Activated T-cell treated with anti-CD3 and anti-CD28 coated beads, Interleukin-2, amount 50 U/mL, for 24 hours (primary cell): Measurements from ENCODE around the gene PRG2.
"Not testable (repeated sequence)": the region's sequence is repeated elsewhere in the genome, so short reads cannot be mapped to it uniquely, and the experiment has no call there.

ENCODE experiments used
- DNase-seq: peaks from one replicate; pipeline ENCODE4 v3.0.0-alpha.2; 2020
- H3K27ac Mint-ChIP-seq: 2 replicates; pipeline ENCODE4 v1.8.0; 2020; ENCODE audit warnings: mild to moderate bottlenecking, mixed read lengths
- H3K27me3 Mint-ChIP-seq: 2 replicates; pipeline ENCODE4 v1.8.0; 2020; ENCODE audit warnings: mixed read lengths
- H3K36me3 Mint-ChIP-seq: 2 replicates; pipeline ENCODE4 v1.8.0; 2020; ENCODE audit warnings: low read depth, mixed read lengths
- H3K4me1 Mint-ChIP-seq: 2 replicates; pipeline ENCODE4 v1.8.0; 2020; ENCODE audit warnings: low read depth, mixed read lengths
- H3K4me3 Mint-ChIP-seq: 2 replicates; pipeline ENCODE4 v1.8.0; 2020; ENCODE audit warnings: mild to moderate bottlenecking, moderate library complexity, mixed read lengths
- H3K9me3 Mint-ChIP-seq: 2 replicates; pipeline ENCODE4 v1.8.0; 2020; ENCODE audit warnings: mixed read lengths

The PRG2 gene

DNA sequence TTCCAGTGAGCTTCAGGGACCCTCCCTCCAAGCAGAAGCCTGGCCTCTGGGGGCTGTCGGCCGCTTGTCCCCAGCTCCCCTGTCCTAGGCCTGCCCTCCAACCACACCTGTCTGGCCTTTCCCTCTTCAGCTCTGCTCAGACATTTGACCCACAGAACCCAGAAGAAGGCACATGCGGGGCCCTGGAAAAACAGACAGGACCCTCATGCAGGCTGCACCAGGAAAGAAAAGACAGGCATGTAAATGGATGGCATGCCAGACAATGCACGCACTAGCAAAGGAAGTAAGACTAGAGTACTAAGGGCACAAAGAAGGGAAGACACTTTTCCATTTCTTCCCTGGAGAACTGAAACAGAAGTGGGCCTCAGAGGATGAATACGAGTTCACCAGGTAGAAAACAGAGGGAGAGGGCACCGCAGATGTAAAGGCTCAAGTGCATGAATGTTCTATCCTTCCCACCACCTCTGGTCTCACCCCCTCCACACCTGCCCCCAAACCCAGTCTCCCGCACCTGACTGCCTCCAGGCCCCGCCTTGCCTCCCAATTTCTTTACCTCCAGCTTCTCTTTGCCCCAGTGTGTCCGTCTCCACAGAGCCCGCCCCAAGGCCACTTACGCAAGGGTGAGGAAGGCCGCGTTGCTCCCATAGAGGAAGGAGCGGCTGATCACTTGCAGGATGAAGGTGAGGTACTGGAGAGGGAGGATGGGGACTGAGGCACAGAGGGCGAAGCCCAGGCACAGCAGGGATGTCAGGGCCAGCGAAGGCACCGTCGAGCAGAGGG is 19.1 kb upstream of the PRG2 start:
- Mint-ChIP-seq H3K27me3 (no peaks in the 10 kb centered on the region), H3K9me3 (no peaks in the 10 kb centered on the region), H3K4me1 (peaks cover 86% of the 10 kb centered on the region), H3K36me3 (peaks cover 95% of the 10 kb centered on the region), H3K27ac (peak overlapping the region; percentile 96), H3K4me3 (no peak overlapping the region)
- DNase-seq = peak; percentile 28

DNA sequence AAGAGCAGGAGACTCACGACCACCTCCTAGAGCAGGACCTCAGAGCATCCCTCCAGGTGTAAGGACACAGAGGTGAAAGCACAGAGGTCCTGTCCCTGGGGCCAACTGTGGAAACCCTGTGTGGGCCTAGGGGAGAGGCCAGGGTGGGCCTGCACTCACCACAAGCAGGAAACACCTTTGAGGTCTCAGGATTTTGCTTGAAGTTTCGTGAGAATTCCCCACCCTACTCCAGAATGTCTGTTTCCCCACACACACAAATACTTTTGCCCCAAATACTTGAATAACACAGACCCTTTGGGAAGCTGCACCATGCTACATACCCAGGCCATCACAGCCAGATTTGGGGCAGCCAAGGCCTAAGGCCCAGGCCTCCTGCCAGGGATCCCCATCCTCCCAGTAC is 18.3 kb upstream of the PRG2 start:
- H3K9me3 Mint-ChIP-seq = no peaks in the 10 kb centered on the region
- H3K36me3 Mint-ChIP-seq = peaks cover 94% of the 10 kb centered on the region
- DNase-seq = peak; percentile 28
- peaks cover 84% of the 10 kb centered on the region for H3K4me1 Mint-ChIP-seq
- no peaks in the 10 kb centered on the region for H3K27me3 Mint-ChIP-seq
- peak overlapping the region; percentile 96 for H3K27ac Mint-ChIP-seq
- no peak overlapping the region for H3K4me3 Mint-ChIP-seq

DNA sequence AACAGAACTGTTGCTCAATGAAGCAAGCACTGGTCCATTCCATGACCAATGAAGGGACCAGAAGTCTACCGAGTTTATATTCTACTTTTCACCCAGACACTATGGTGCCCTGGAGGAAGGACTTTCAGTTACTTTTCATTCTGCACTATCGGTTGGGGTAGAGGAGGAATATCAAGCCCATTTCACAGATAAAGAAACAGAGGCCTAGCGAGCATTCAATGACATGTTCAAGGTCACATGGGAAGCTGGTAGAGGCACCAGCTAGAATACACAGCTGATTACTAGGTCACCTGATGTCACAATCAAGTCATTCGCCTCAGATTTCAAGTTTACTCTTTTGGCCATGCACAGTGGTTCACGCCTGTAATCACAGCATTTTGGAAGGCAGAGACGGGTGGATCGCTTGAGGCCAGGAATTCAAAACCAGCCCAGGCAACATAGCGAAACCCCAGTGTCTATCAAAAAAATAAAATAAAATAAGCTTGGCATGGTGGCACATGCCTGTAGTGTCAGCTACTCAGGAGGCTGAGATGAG is 17.6 kb upstream of the PRG2 start:
- H3K4me3 Mint-ChIP-seq = no peak overlapping the region
- H3K27ac Mint-ChIP-seq = peak overlapping the region; percentile 96
- no peaks in the 10 kb centered on the region for H3K27me3 Mint-ChIP-seq
- H3K4me1 Mint-ChIP-seq = peaks cover 79% of the 10 kb centered on the region
- DNase-seq = peak; percentile 25
- H3K36me3 Mint-ChIP-seq = peaks cover 91% of the 10 kb centered on the region
- no peaks in the 10 kb centered on the region for H3K9me3 Mint-ChIP-seq

DNA sequence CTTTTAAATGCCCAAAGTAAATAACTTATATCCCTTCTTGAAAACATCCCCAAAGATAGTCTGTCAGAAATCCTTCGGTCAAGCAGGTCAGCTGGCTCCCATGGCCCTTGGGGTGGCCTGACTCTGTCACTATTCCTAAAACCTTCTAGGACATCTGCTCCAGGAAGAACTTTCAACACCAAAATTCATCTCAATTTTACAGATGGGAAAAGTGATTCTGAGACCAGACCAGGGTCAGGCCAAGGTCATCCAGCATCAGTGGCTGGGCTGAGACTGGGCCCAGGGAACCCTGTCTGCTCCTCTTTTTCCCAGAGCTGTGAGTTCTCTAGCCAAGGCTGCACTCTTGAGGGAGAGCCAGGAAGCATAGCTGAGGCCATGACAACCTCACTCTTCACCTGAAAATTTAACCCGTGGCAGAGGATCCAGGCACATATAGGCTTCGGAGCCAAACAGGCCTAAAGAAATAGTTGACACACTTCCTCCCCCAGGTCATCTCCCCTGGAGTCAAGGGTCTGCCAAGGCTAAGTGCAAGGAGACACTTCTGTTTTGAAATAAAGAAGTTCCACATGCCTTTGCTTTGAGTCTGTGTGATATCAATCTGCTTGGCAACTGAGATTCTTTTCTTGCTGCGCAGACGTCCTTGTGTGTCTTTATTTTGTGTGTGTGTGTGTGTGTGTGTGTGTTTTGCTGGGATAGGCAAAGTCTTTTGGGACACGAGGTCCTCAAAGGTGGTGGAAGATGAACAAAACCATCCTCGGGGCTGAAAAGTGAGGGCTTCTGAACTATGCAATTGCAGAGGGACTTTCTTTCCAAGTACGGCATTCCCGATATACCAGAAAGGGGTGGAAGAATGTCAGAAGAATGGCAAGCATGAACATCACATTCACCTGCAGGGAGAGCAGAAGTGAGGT is 16.8 kb upstream of the PRG2 start:
- peak; percentile 28 for DNase-seq
- Mint-ChIP-seq H3K27ac (peak overlapping the region; percentile 96), H3K27me3 (no peaks in the 10 kb centered on the region), H3K36me3 (peaks cover 91% of the 10 kb centered on the region), H3K4me3 (peak overlapping the region; percentile 48), H3K9me3 (no peaks in the 10 kb centered on the region), H3K4me1 (peaks cover 74% of the 10 kb centered on the region)

DNA sequence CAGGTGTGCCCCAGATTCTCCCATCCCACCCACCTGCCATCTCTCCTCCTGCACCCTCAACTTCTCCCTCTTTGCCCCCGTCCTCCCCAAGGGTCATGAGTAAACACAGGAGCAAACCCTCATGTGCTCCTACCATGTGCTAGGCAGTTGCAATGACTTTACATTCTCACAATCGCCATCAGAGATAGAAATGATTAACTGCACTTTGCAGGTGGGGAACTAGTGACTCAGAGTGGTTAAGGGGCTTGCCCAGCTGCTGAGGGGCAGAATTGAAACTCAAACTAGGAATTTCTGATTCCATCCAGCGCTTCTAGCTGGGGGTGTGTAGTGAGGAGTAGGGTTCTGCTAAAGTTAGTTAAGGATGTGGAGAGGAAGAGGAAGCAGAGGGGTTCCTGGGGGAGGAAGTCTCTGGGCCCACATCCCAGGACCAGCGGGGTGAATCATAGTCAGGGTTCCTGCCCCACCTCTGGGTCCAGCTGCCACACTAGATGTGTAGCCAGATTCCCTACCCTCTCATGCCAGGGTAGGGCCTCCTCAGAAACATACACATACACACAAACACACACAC is 16.0 kb upstream of the PRG2 start:
- peak; percentile 72 for DNase-seq
- Mint-ChIP-seq H3K4me1 (peaks cover 70% of the 10 kb centered on the region), H3K27me3 (no peaks in the 10 kb centered on the region), H3K9me3 (no peaks in the 10 kb centered on the region), H3K27ac (peak overlapping the region; percentile 96), H3K36me3 (peaks cover 83% of the 10 kb centered on the region), H3K4me3 (peak overlapping the region; percentile 48)

DNA sequence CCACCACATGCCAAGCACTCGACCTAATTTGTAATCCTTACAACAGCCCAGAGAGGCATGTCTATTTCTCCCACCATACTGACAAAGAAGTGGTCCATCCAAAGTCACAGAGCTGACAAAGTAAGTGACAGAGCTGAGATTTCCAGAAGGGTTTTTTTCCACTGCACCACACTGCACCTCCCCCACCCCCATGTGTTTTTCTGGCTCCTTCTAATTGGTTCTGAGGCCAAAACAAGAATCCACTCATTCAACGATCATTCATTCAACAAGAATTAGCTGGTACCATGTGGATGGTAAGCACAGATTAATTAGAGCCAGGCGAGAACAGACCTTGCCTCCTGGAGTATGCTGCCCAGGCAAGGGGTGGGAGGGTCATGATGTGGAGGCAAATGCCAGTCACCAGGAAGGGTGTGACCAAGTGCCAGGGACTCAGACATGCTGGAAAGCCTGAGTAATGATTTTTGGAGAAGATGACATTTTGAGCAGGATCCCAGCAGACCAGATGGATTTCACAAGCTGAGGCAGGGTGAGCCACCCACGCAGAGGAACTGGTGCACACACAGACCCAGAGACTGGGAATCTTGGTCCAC is 14.9 kb upstream of the PRG2 start:
- Mint-ChIP-seq H3K9me3 (no peaks in the 10 kb centered on the region), H3K27me3 (no peaks in the 10 kb centered on the region), H3K4me3 (no peak overlapping the region), H3K27ac (peak overlapping the region; percentile 96), H3K36me3 (peaks cover 76% of the 10 kb centered on the region), H3K4me1 (peaks cover 64% of the 10 kb centered on the region)
- no peak for DNase-seq

DNA sequence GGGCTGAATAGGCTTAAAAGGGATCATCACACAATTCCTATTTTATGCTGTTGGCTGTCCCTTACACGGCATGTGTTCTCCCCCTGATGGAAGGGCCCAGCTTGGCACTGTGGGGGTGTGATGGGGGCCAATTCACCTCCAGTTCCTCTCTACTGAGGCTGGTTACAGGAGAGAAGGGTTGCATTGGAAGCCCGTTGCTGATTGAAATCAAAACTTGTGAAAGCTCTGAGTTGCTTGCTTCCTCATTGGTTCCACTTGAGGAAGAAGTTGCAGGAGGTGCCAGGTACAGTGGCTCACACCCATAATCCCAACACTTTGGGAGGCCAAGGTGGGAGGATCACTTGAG is 13.3 kb upstream of the PRG2 start:
- Mint-ChIP-seq H3K9me3 (no peaks in the 10 kb centered on the region), H3K4me3 (no peak overlapping the region), H3K27ac (peak overlapping the region; percentile 36), H3K4me1 (peaks cover 48% of the 10 kb centered on the region), H3K36me3 (peaks cover 60% of the 10 kb centered on the region), H3K27me3 (no peaks in the 10 kb centered on the region)
- peak; percentile 34 for DNase-seq

DNA sequence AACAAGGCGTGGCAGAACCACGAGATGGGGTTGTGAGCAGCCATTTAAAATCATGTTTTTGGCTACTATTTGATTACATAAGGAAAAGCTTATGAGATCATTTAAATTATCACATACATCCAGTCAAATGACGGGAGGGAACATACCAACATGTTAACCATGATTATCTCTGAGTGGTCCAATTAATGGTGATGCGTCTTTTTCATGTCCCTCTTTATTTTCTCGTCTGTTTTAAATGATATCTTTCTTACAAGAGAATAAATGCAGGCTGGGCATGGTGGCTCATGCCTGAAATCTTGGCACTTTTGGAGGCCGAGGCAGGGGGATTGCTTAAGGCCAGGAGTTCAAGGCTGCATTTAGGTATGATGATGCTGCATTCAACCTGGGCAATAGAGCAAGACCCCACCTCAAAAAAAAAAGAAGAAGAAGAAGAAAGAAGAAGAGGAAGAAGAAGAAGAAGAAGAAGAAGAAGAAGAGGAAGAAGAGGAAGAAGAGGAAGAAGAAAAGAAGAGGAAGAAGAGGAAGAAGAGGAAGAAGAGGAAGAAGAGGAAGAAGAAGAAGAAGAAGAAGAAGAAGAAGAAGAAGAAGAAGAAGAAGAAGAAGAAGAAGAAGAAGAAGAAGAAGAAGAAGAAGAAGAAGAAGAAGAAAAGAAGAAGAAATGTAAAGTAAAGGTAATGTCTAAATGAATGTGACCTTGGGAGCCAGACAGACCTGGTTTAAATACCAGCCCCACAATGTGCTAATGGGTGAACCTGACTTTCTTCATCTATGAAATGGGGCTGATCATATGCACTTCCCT is 12.8 kb upstream of the PRG2 start:
- H3K4me3 Mint-ChIP-seq, H3K27me3 Mint-ChIP-seq, H3K27ac Mint-ChIP-seq, H3K9me3 Mint-ChIP-seq: not testable (repeated sequence)
- peak; percentile 12 for DNase-seq
- peaks cover 54% of the 10 kb centered on the region for H3K36me3 Mint-ChIP-seq
- H3K4me1 Mint-ChIP-seq = peaks cover 43% of the 10 kb centered on the region

DNA sequence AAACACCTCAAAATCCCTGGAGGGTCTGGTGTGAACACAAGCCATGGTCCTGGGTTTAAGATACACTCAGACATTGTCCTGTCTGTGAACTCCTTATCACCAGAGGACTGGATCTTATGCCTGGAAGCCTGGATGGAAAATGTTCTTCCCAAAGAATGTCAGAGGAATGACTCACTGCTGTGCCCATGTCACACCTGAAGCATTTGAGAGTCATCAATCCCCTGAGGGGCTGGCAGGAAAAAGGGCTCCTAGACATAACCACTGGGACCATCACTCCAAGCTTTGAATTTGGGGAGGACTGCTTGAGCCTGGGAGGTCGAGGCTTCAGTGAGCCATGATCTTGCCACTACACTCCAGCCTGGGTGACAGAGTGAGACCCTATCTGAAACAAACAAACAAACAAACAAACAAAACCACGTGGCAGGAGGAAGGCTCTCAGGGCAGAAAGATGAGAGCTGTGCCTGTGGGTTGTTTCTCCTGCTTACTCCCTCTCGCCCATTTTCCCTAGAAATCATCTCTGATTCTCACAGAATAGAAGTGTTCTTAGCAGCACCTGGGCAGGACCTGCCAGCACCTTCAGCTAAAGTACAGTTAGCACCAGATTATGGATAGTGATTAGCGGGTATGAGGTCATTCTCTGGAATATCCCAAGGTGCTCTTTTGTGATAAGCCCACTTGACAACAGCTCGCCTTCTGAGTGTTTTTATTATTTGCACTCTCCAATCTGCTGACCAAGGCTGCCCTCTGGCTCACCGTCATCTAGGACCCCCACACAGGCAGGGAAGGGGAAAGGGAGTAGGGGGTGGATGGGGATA is 11.9 kb upstream of the PRG2 start:
- Mint-ChIP-seq H3K27me3 (no peaks in the 10 kb centered on the region), H3K27ac (peak overlapping the region; percentile 46), H3K4me1 (peaks cover 35% of the 10 kb centered on the region)

DNA sequence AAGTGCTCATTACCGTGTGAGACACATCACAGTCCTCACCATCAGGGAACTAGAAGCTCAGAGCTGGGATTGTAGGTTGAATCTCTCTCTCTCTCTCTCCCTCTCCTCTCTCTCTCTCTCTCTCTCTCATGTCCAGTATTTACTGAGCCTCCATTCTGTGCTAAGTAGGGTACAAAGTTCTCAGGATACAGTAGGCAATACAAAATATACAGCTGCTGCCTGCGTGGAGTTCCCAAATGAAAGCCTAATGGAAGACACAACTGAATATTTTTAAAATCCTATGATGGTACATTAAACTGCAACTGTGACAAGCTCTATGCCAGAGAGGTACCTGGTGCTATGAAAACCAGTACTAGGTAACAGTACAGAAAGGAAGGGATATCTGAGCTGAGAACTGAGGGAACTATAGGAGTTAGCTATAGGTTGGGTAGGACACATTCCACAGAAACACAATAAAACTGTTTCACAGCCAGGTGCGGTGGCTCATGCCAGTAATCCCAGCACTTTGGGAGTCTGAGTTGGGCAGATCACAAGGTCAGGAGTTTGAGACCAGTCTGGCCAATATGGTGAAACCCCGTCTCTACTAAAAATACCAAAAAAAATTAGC is 9.6 kb upstream of the PRG2 start:
- no peaks in the 10 kb centered on the region for H3K27me3 Mint-ChIP-seq

More for the DNA sequence above, 11.9 kb upstream of the PRG2 start:
- H3K4me3 Mint-ChIP-seq = no peak overlapping the region
- H3K36me3 Mint-ChIP-seq = peaks cover 46% of the 10 kb centered on the region
- H3K9me3 Mint-ChIP-seq = no peaks in the 10 kb centered on the region
- DNase-seq = peak; percentile 23

DNA sequence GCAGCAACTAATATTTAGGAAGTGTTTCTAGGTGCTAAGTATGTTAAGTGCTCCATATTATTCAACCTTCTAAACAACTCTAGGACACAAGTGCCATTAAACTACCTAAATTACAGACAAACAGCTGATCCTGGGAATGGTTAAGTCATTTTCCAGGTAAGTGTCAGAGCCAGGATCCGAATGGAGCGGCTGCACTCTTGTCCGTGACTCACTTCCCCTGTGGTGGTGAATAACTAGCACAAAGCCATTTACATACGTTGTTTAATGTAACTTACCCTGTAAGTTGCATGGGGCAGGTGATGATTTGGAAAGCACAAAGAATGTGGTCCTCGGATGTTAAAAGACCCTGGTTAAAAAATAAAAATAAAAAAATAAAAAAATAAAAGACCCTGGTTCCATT is 8.8 kb upstream of the PRG2 start:
- H3K4me3 Mint-ChIP-seq = no peak overlapping the region
- no peaks in the 10 kb centered on the region for H3K27me3 Mint-ChIP-seq
- H3K4me1 Mint-ChIP-seq = peaks cover 4% of the 10 kb centered on the region
- no peak overlapping the region for H3K27ac Mint-ChIP-seq
- no peaks in the 10 kb centered on the region for H3K9me3 Mint-ChIP-seq
- H3K36me3 Mint-ChIP-seq = peaks cover 15% of the 10 kb centered on the region
- DNase-seq = no peak

More for the DNA sequence above, 9.6 kb upstream of the PRG2 start:
- H3K4me1 Mint-ChIP-seq = peaks cover 11% of the 10 kb centered on the region
- H3K27ac Mint-ChIP-seq = no peak overlapping the region
- peaks cover 23% of the 10 kb centered on the region for H3K36me3 Mint-ChIP-seq
- no peaks in the 10 kb centered on the region for H3K9me3 Mint-ChIP-seq
- no peak for DNase-seq
- no peak overlapping the region for H3K4me3 Mint-ChIP-seq

DNA sequence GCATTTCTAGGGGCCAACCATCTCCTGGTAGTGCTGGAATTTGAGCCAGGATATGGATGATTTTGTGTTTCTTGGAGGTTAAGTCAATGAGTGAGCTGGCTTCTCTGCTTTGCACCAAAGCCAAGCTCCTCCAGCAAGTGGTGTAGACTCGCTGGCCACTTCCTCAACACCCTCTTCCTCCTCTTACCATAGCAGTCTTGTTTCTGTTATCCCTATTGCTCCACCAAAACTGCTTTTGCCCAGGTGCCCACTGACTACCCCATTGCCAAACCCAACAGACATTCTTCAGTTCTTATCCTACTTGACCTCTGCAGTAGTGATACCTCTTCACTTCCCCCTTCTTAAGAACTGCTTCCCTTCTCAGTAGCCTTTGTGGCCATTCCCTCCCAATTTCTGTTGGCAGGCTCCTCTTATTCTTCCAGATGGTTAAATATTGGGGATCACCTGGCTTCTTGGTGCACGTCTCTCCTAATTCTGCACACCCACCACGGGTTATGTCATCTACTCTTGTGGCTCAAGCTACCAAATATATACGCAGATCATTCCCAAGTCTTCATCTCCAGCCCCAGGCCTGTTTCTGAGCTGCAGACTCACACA is 7.0 kb upstream of the PRG2 start:
- H3K9me3 Mint-ChIP-seq = no peaks in the 10 kb centered on the region
- peaks cover 2% of the 10 kb centered on the region for H3K36me3 Mint-ChIP-seq
- H3K27me3 Mint-ChIP-seq = no peaks in the 10 kb centered on the region
- no peaks in the 10 kb centered on the region for H3K4me1 Mint-ChIP-seq
- DNase-seq = no peak
- H3K4me3 Mint-ChIP-seq = no peak overlapping the region
- no peak overlapping the region for H3K27ac Mint-ChIP-seq
